ENCODE measurements around the gene AIG1.
"Not testable (repeated sequence)": the region's sequence is repeated elsewhere in the genome, so short reads cannot be mapped to it uniquely, and the experiment has no call there.

The AIG1 gene

GRCh38 chr6:143241911-143242310 is 181.2 kb downstream of the AIG1 start:
- Histone ChIP-seq H3K9ac (ENCODE audit: low read length) (no peak overlapping the region), H2AFZ (ENCODE audit: low read length) (no peak overlapping the region), H3K79me2 (ENCODE audit: insufficient read depth, low read length) (no peaks in the 10 kb centered on the region), H3K4me3 (ENCODE audit: low read depth, low read length, poor library complexity, severe bottlenecking) (no peak overlapping the region), H3K4me2 (ENCODE audit: low read length) (no peak overlapping the region), H3K36me3 (ENCODE audit: insufficient read depth, low read length) (no peaks in the 10 kb centered on the region), H3K9me2 (ENCODE audit: low read depth, low read length) (no peaks in the 10 kb centered on the region), H3F3A (ENCODE audit: insufficient read depth, low read length) (no peaks in the 10 kb centered on the region), H3K9me3 (ENCODE audit: low read length) (no peaks in the 10 kb centered on the region), H3K27me3 (ENCODE audit: insufficient read depth, low read length) (no peaks in the 10 kb centered on the region), H3K27ac (ENCODE audit: low read depth, low read length, poor library complexity, severe bottlenecking) (no peak overlapping the region), H4K20me1 (ENCODE audit: insufficient read depth, low read length) (no peaks in the 10 kb centered on the region), H3K4me1 (ENCODE audit: insufficient read depth, low read length, severe bottlenecking) (no peaks in the 10 kb centered on the region)
- no peak for TF ChIP-seq EZH2 (IDR thresholded peaks at IDR 0.05; ENCODE audit: borderline replicate concordance, low read length)
- no peak for TF ChIP-seq CTCF (IDR thresholded peaks at IDR 0.05; ENCODE audit: low read length)

GRCh38 chr6:143243786-143244185 is 183.1 kb downstream of the AIG1 start:
- Histone ChIP-seq H2AFZ (ENCODE audit: low read length) (no peak overlapping the region), H3F3A (ENCODE audit: insufficient read depth, low read length) (no peaks in the 10 kb centered on the region)

GRCh38 chr6:143245656-143246055 is 185.0 kb downstream of the AIG1 start:
- H3F3A ChIP-seq (ENCODE audit: insufficient read depth, low read length), result no peaks in the 10 kb centered on the region

More at GRCh38 chr6:143243786-143244185, 183.1 kb downstream of the AIG1 start:
- no peaks in the 10 kb centered on the region for H3K9me3 ChIP-seq (ENCODE audit: low read length)
- no peak overlapping the region for H3K4me2 ChIP-seq (ENCODE audit: low read length)
- no peaks in the 10 kb centered on the region for H3K27me3 ChIP-seq (ENCODE audit: insufficient read depth, low read length)
- H3K36me3 ChIP-seq (ENCODE audit: insufficient read depth, low read length), result no peaks in the 10 kb centered on the region
- no peaks in the 10 kb centered on the region for H4K20me1 ChIP-seq (ENCODE audit: insufficient read depth, low read length)
- TF ChIP-seq CTCF (IDR thresholded peaks at IDR 0.05; ENCODE audit: low read length), result no peak
- no peak for TF ChIP-seq EZH2 (IDR thresholded peaks at IDR 0.05; ENCODE audit: borderline replicate concordance, low read length)
- H3K4me1 ChIP-seq (ENCODE audit: insufficient read depth, low read length, severe bottlenecking), result no peaks in the 10 kb centered on the region
- no peak overlapping the region for H3K27ac ChIP-seq (ENCODE audit: low read depth, low read length, poor library complexity, severe bottlenecking)
- no peaks in the 10 kb centered on the region for H3K9me2 ChIP-seq (ENCODE audit: low read depth, low read length)
- H3K4me3 ChIP-seq (ENCODE audit: low read depth, low read length, poor library complexity, severe bottlenecking), result no peak overlapping the region
- H3K9ac ChIP-seq (ENCODE audit: low read length), result no peak overlapping the region
- no peaks in the 10 kb centered on the region for H3K79me2 ChIP-seq (ENCODE audit: insufficient read depth, low read length)

GRCh38 chr6:143246166-143246775 is 185.6 kb downstream of the AIG1 start:
- not testable (repeated sequence) for H3K4me3 ChIP-seq (ENCODE audit: low read depth, low read length, poor library complexity, severe bottlenecking); H3K9ac ChIP-seq (ENCODE audit: low read length); H3K27me3 ChIP-seq (ENCODE audit: insufficient read depth, low read length); H3K4me2 ChIP-seq (ENCODE audit: low read length); H2AFZ ChIP-seq (ENCODE audit: low read length); H3K27ac ChIP-seq (ENCODE audit: low read depth, low read length, poor library complexity, severe bottlenecking); H3K36me3 ChIP-seq (ENCODE audit: insufficient read depth, low read length); H3K9me3 ChIP-seq (ENCODE audit: low read length); H4K20me1 ChIP-seq (ENCODE audit: insufficient read depth, low read length); H3K4me1 ChIP-seq (ENCODE audit: insufficient read depth, low read length, severe bottlenecking); H3K9me2 ChIP-seq (ENCODE audit: low read depth, low read length); H3K79me2 ChIP-seq (ENCODE audit: insufficient read depth, low read length); H3F3A ChIP-seq (ENCODE audit: insufficient read depth, low read length)

More at GRCh38 chr6:143245656-143246055, 185.0 kb downstream of the AIG1 start:
- Histone ChIP-seq H3K9me3 (ENCODE audit: low read length) (no peaks in the 10 kb centered on the region), H3K4me2 (ENCODE audit: low read length) (no peak overlapping the region), H3K9ac (ENCODE audit: low read length) (no peak overlapping the region), H3K36me3 (ENCODE audit: insufficient read depth, low read length) (no peaks in the 10 kb centered on the region), H3K27me3 (ENCODE audit: insufficient read depth, low read length) (no peaks in the 10 kb centered on the region), H3K4me3 (ENCODE audit: low read depth, low read length, poor library complexity, severe bottlenecking) (no peak overlapping the region), H2AFZ (ENCODE audit: low read length) (no peak overlapping the region), H3K27ac (ENCODE audit: low read depth, low read length, poor library complexity, severe bottlenecking) (no peak overlapping the region), H3K79me2 (ENCODE audit: insufficient read depth, low read length) (no peaks in the 10 kb centered on the region), H3K4me1 (ENCODE audit: insufficient read depth, low read length, severe bottlenecking) (no peaks in the 10 kb centered on the region), H4K20me1 (ENCODE audit: insufficient read depth, low read length) (no peaks in the 10 kb centered on the region), H3K9me2 (ENCODE audit: low read depth, low read length) (no peaks in the 10 kb centered on the region)
- no peak for TF ChIP-seq CTCF (IDR thresholded peaks at IDR 0.05; ENCODE audit: low read length)
- no peak for TF ChIP-seq EZH2 (IDR thresholded peaks at IDR 0.05; ENCODE audit: borderline replicate concordance, low read length)

Measured in OCI-LY1 (cell line).